IPS DF 19.7 (cell line): ENCODE results near the gene TARS1.
"Not testable (repeated sequence)": the region's sequence is repeated elsewhere in the genome, so short reads cannot be mapped to it uniquely, and the experiment has no call there.

Experiments
- DNase-seq: peaks from one replicate; pipeline ENCODE4 v3.0.0-alpha.2; 2013; ENCODE audit warnings: low read depth, low spot score

TARS1 gene

DNA sequence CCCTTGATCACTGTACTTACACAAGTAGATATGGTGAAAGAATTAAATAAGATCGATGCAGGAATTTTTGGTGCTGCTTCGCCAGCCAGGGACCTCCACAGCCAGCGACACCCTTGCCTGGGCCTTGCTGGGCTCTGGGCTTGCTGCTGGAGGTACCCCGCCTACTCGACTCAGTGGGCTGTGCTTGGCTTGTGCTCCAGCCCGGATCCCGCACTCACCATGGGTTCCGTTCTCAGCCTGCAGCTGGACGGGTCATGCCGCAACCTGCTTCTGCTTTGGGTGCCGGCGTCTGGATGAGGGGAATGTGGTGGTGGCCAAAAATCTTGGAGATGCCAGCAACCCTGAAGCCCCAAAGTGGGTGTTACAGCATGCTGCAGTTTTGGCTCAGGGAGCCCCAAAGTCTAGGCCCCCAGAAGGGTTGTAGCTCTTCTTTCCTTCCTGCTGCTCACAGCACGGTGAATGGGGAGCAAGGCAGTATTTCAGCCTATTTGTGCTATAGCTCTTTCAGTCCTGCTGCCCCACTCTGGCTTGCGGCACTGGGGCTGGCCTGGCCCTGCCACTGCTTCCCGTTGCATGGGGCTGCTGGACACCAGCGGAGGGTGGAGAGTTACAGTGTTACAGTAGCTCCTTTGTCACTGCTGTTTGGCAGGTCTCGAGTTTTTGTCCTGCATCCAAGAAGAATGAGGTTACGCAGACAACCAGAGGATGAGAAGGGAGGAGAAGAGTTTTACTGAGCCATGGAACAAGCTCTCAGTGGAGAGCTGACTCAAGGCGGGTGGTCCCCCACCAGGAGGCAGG lies 48.0 kb downstream of the TARS1 start:
- no peak for DNase-seq

DNA sequence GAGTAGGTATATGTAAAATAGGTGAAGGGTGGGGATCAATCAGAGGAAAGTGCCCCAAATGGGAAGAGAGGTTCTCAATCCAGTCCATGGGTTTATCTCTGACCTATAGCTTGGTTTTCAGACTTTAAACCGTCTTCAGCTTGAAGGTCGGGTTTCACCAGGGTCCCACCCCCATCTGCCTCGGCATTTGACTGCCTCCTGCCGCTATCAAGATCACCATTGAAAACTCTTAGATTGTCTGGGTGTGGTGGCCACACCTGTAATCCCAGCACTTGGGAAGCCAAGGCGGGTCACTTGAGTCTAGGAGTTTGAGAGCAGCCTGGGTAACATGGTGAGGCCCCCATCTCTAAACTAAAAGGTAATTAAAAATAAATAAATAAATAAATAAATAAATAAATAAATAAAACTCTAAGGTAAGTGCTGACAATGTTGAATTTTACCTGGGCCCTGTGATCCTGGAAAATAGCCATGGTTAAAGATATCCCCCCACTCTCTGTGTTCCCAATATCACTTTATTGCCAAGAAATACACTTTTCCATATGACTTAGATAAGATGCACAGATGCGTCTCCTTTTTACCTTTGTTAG lies 48.8 kb downstream of the TARS1 start:
- no peak for DNase-seq

DNA sequence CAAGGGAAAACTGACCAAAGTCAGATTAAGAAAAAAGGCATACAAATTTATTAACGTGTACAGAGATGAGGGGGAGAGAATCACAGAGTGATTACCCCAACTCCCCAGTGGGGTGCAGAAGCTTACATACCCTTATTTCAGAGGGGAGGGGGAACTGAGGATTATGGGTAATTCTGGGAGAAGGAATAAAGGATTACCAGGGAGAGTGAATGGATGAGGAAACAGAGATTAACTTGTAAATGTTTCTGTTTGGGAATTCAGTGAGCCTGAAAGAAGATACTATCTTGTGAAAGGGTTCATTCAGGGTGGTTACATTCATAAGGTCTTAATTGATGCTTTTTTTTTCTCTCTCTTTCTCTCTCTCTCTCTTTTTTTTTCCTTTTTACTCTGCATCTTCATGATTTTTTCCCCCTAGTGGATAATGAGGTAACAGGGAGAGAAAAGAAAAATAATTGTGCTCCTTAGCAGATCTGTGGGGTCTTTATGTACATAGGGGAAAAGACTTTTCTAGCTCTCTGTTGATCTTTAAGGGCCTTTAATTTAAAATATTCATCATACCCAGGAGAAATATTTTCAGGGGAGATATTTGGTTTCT lies 49.4 kb downstream of the TARS1 start:
- DNase-seq: no peak

DNA sequence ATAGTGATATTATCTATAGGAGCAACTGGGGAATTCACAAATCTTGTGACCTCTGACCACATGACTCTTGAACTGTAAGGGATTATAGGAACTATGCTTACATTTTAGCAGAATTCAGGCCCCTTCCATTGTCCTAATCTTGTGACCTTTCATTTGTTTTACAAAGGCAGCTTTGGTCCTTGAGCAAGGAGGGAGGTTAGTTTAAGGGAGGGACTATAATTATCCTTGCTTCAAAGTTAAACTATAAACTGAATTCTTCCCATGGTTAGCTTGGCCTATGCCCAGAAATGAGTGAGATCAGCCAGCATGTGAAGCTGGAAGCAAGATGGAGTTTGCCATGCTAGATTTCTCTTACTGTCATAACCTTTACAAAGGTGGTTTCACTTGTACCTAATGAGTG lies 51.2 kb downstream of the TARS1 start:
- no peak for DNase-seq

DNA sequence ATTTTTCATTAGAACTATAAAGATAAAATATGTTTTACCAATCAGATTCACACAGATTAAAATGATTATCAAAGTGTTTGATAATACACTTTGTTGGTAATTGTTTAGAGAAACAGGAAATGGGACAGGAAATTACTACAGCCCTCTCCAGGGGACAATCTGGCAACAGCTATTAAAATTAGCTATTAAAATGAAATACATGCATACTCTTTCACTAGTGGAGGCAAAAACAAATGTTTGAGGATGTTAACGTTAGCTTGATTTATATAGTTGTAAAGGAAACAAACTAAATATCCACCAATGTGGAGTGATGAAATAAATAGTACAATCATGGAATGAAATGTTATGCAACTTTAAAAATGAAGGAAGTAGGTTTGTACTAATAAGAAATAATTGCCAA lies 53.7 kb downstream of the TARS1 start:
- no peak for DNase-seq

GRCh38 chr5:33501260-33501659 lies 60.5 kb downstream of the TARS1 start:
- DNase-seq: no peak

DNA sequence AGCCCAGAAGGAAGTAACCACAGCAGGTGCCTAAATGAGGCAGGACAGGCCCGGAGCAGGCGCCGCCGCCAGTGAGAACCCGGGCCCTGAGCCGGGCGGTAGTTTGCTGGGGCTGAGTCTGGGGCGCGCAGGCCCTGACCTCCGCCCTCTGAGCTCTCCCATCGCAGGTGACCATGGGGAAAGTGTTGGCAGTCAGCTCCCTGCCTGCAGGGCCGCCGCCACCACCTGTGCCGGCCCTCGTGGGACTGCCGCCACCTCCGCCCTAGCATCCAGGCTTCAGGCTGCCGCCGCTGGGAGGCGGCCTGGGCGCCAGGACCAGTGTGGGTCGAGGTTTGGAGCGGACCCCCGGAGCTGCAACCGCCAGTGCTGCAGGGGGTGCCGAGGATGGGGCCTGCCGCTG lies 61.1 kb downstream of the TARS1 start:
- DNase-seq: no peak

DNA sequence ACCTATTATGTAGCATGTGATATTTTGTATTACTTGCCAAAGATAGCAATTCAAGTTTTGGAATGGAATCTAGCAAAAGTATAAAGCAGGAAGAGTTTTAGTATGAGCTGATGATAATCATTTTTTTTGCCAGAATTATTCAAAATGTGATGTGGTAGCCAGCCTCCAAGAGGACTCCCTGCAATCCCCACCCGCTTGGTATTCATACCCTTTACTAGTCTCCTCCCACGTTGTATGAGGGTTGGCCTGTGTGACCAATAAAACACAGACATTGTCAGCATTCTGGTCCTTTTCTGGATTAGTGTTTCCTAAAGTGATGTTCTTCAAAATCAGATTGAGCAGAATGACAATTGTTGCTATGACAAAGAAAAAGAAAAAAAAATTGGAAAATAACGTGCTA lies 63.8 kb downstream of the TARS1 start:
- no peak for DNase-seq

DNA sequence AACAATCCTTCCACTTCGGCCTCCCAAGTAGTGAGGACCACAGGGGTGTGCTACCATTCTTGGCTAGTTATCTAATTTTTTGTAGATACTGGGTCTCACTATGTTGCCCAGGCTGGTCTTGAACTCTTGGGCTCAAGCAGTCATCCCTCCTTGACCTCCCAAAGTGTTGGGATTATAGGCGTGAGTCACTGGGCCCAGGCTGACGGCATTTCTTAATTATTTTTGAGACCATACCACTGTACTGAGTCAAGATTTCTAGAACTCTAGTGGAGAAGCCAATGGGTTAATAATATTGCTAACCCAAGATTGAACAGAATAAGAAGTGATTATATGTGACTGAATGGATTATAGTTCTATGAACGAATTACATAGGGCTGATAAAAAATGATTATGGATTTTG lies 66.7 kb downstream of the TARS1 start:
- DNase-seq: no peak

GRCh38 chr5:33509036-33509435 lies 68.3 kb downstream of the TARS1 start:
- no peak for DNase-seq

DNA sequence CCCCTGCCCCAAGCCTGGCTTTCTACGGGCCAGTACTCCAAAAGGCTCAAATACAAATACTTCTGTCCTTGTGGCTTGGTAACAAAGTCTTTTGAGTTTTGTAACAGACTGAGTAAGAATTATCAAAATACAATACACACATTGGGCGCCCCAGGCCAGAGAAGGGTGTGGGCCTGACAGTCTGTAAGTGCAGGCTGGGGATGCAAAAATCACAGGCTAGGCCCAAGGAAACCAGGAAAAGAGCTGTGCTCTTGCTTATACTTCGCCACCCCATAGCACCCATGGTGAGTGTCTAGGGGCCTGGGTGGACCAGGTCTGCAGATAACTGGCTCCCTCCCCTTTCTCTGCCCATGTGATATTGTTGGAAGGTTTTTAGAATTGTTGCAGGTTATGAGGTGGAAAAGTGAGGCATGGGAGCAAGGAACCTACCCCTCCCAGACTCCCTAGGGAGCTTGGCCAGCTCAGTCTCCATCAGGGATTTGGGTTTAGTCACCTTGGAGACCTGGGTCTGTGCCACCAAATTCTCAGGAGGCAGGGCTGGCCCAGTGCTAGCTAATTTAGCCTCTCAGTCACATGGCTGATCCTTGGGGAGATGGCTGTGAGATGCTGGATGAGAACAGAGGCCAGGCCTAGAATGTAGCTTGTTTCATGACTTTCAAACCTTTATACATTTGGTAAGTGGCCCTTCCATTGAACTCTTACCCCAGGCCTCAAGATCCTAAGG lies 72.9 kb downstream of the TARS1 start:
- no peak for DNase-seq

- DNase-seq: not testable (repeated sequence)
These were observed 74.6 kb downstream of the TARS1 start for GRCh38 chr5:33515366-33515765.

GRCh38 chr5:33516421-33516820 lies 75.7 kb downstream of the TARS1 start:
- DNase-seq: no peak
